ENCODE measurements around the gene EMC8. TPM values are rescaled to one million over a fixed set of nuclear protein-coding genes. Genes with fewer than 3 reads are reported as not detected.

The EMC8 gene
- total and polyA plus RNA-seq, 2 of the 8 experiments (the other 6 are each of a cell fraction or from before 2014, with no cell fraction given) = 52.2 to 69.7 TPM

DNA sequence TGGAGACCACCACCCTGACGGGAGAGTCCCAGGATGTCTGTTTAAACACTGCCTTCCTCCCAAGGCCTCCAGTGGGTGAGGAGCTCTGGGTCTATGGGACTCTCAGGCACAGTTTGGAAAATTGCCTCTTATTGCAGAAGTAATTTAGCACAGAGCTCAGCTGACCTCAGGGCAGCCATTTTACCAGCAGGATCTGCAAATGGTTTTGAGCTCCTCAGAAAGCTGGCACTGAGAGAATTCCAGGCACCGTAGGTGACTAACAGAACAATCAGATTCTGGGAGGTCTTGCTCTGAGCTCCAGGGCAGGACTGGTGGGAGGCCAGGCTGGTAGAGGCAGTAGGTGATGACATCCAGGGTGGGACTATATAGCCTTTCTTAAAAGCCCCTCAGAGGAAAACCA lies 31.1 kb downstream of the EMC8 start:
- Histone ChIP-seq H3K23ac (ENCODE audit: insufficient read length) (no peak overlapping the region), H4K91ac (replicated peaks; ENCODE audit: insufficient read length, low read length) (peak overlapping the region; percentile 57), H3K79me1 (ENCODE audit: low read depth, low read length) (peaks cover 3% of the 10 kb centered on the region; the same call in 1 of the 2 replicates), H3K23me2 (ENCODE audit: low read depth, low read length) (no peaks in the 10 kb centered on the region), H3K9me3 (ENCODE audit: insufficient read depth in 2 of 2, low read depth in 1 of 2, low read length in 1 of 2) (no peaks in the 10 kb centered on the region), H4K20me1 (replicated peaks in 1 of 2; ENCODE audit: control insufficient read depth in 1 of 2, insufficient read depth in 2 of 2, low read length in 2 of 2) (no peaks in the 10 kb centered on the region), H2BK15ac (ENCODE audit: low read length) (peak overlapping the region; percentile 9; the same call in 1 of the 2 replicates), H3K4me2 (ENCODE audit: insufficient read depth in 1 of 2, low read depth in 2 of 2, low read length in 2 of 2) (peak overlapping the region; percentile 26; a peak in 3 of 4 replicates), H3K56ac (replicated peaks; ENCODE audit: insufficient read length, low read depth, low read length) (no peak overlapping the region), H3K79me2 (ENCODE audit: control insufficient read depth in 1 of 2, insufficient read depth in 2 of 2, low read length in 2 of 2) (no peaks in the 10 kb centered on the region), H2AFZ (ENCODE audit: low read length) (no peak overlapping the region), H2BK20ac (ENCODE audit: low read length) (peak overlapping the region; percentile 87), H2BK120ac (replicated peaks; ENCODE audit: low read depth, low read length) (peak overlapping the region; percentile 51), H3K4me1 (replicated peaks in 1 of 4; ENCODE audit: control insufficient read depth in 3 of 4, insufficient read depth in 4 of 4, low read length in 3 of 4) (peaks cover 0 to 20% (median 10%) of the 10 kb centered on the region in 4 experiments; a peak in 5 of 7 replicates), H3K36me3 (ENCODE audit: control insufficient read depth in 2 of 4, insufficient read depth in 4 of 4, low read length in 3 of 4) (no peaks in the 10 kb centered on the region), H3K9ac (replicated peaks in 1 of 4; ENCODE audit: extremely low read depth in 1 of 4, low read depth in 3 of 4, low read length in 3 of 4) (no peak overlapping the region), H2BK5ac (ENCODE audit: low read depth, low read length) (peak overlapping the region; percentile 60; the same call in 1 of the 2 replicates), H2BK12ac (ENCODE audit: low read depth, low read length) (peak overlapping the region; percentile 1; the same call in 1 of the 2 replicates), H3K18ac (ENCODE audit: extremely low read depth, low read length) (peak overlapping the region; percentile 51; the same call in 1 of the 2 replicates), H3K4ac (replicated peaks; ENCODE audit: insufficient read length, low read depth, low read length) (no peak overlapping the region), H3K27me3 (replicated peaks in 1 of 4; ENCODE audit: control insufficient read depth in 3 of 4, extremely low read depth in 1 of 4, insufficient read depth in 3 of 4, low read length in 3 of 4) (no peaks in the 10 kb centered on the region; a peak in 1 of 7 replicates), H4K8ac (ENCODE audit: extremely low read depth, insufficient read depth, low read length) (peak overlapping the region; percentile 76; the same call in 1 of the 2 replicates), H4K5ac (ENCODE audit: insufficient read length, low read depth, low read length) (peak overlapping the region; percentile 86), H3K27ac (ENCODE audit: low read depth, low read length) (no peak overlapping the region), H2AK5ac (ENCODE audit: low read depth, low read length) (peak overlapping the region; percentile 67; the same call in 1 of the 2 replicates), H3K4me3 (ENCODE audit: extremely low read depth in 1 of 4, insufficient read depth in 2 of 4, low read depth in 3 of 4, low read length in 4 of 4) (0 out of 8 replicates have a peak overlapping the region, but pooled peaks of 1 of the 4 experiments have one; percentile 5), H3K14ac (ENCODE audit: insufficient read length) (no peak overlapping the region)
- DNase-seq (ENCODE audit: low read depth in 1 of 2, low spot score in 2 of 2) = peak in 1 of 2 experiments; percentile 54
- no peak for FAIRE-seq
- ChIA-PET POLR2A (ENCODE audit: partially characterized antibody) (interaction anchor here (1.1 to 1.4 kb wide), 5 partner anchors 9 to 34 kb away, joined by 3 to 8 read pairs (median 5); no protein-coding TSS in a partner anchor), CTCF (ENCODE audit: partially characterized antibody) (interaction anchor here (0.9 to 1.9 kb wide), 5 partner anchors 9 to 1375 kb away, joined by 3 to 6 read pairs (median 3); no protein-coding TSS in a partner anchor)
- no peak for TF ChIP-seq RXRA (IDR thresholded peaks at IDR 0.05; ENCODE audit: insufficient read depth, low read depth, low read length)
- TF ChIP-seq CBX8 (IDR thresholded peaks at IDR 0.05; ENCODE audit: borderline replicate concordance, low read depth, low read length) = no peak
- peak; percentile 91 for TF ChIP-seq YY1 (IDR thresholded peaks at IDR 0.05; ENCODE audit: low read depth, low read length)
- no peak for TF ChIP-seq GTF2F1 (IDR thresholded peaks at IDR 0.05; ENCODE audit: borderline replicate concordance, low read depth, low read length)
- peak; percentile 72 for TF ChIP-seq TEAD4 (IDR thresholded peaks at IDR 0.05; ENCODE audit: low read depth, low read length)
- TF ChIP-seq ASH2L (IDR thresholded peaks at IDR 0.05; ENCODE audit: low read length) = peak; percentile 26
- 65% methylated on average over 2 of the region's 2 CpGs; no CpG with 5 or more reads in 1 of the 2 experiments for WGBS, 2 experiments (ENCODE audit: extremely low coverage in 1 of 2, insufficient coverage in 1 of 2, insufficient read length in 1 of 2, insufficient replicate concordance in 2 of 2, low coverage in 1 of 2, low lambda C conversion rate in 2 of 2, missing lambda C conversion rate in 1 of 2)

All from H1 (cell line).